ENCODE data around the gene ALDH1L1. TPM values are rescaled to one million over a fixed set of nuclear protein-coding genes. Genes with fewer than 3 reads are reported as not detected.

ALDH1L1 gene
- polyA plus RNA-seq, 2 donors = 3.6 to 5.0 TPM

GRCh38 chr3:126105691-126106187 is 74.6 kb downstream of the ALDH1L1 start:
- H3K36me3 ChIP-seq (ENCODE audit: control insufficient read depth in 2 of 2, insufficient read depth in 2 of 2, low read length in 1 of 2) = no peaks in the 10 kb centered on the region
- 87 to 95% methylated on average over 16 of the region's 16 CpGs for WGBS, 2 donors
- no peaks in the 10 kb centered on the region for H3K9me3 ChIP-seq (ENCODE audit: control insufficient read depth in 2 of 2, insufficient read depth in 1 of 2, low read depth in 1 of 2, low read length in 1 of 2)
- no peak overlapping the region for H3K27ac ChIP-seq (ENCODE audit: low read depth in 2 of 2, low read length in 1 of 2)
- peaks cover 5% of the 10 kb centered on the region in 2 donors for H3K4me1 ChIP-seq (ENCODE audit: control insufficient read depth in 2 of 2, insufficient read depth in 2 of 2, low read length in 1 of 2)
- no peaks in the 10 kb centered on the region for H3K27me3 ChIP-seq (ENCODE audit: control insufficient read depth in 1 of 2, insufficient read depth in 2 of 2, low read length in 2 of 2)
- H3K4me3 ChIP-seq (ENCODE audit: low read depth in 1 of 2, low read length in 2 of 2) = no peak overlapping the region

GRCh38 chr3:126104742-126105605 is 75.4 kb downstream of the ALDH1L1 start:
- Histone ChIP-seq H3K36me3 (ENCODE audit: control insufficient read depth in 2 of 2, insufficient read depth in 2 of 2, low read length in 1 of 2) (no peaks in the 10 kb centered on the region), H3K27me3 (ENCODE audit: control insufficient read depth in 1 of 2, insufficient read depth in 2 of 2, low read length in 2 of 2) (no peaks in the 10 kb centered on the region), H3K4me3 (ENCODE audit: low read depth in 1 of 2, low read length in 2 of 2) (no peak overlapping the region), H3K4me1 (ENCODE audit: control insufficient read depth in 2 of 2, insufficient read depth in 2 of 2, low read length in 1 of 2) (peaks cover 5% of the 10 kb centered on the region in 2 donors), H3K9me3 (ENCODE audit: control insufficient read depth in 2 of 2, insufficient read depth in 1 of 2, low read depth in 1 of 2, low read length in 1 of 2) (no peaks in the 10 kb centered on the region), H3K27ac (ENCODE audit: low read depth in 2 of 2, low read length in 1 of 2) (no peak overlapping the region)
- WGBS, 2 donors = 87 to 88% methylated on average over 13 to 15 of the region's 15 CpGs

- peaks cover 5% of the 10 kb centered on the region in 2 donors for H3K4me1 ChIP-seq (ENCODE audit: control insufficient read depth in 2 of 2, insufficient read depth in 2 of 2, low read length in 1 of 2)
- H3K9me3 ChIP-seq (ENCODE audit: control insufficient read depth in 2 of 2, insufficient read depth in 1 of 2, low read depth in 1 of 2, low read length in 1 of 2) = no peaks in the 10 kb centered on the region
- H3K27me3 ChIP-seq (ENCODE audit: control insufficient read depth in 1 of 2, insufficient read depth in 2 of 2, low read length in 2 of 2) = no peaks in the 10 kb centered on the region
- no peak overlapping the region for H3K4me3 ChIP-seq (ENCODE audit: low read depth in 1 of 2, low read length in 2 of 2)
- no peak overlapping the region for H3K27ac ChIP-seq (ENCODE audit: low read depth in 2 of 2, low read length in 1 of 2)
- H3K36me3 ChIP-seq (ENCODE audit: control insufficient read depth in 2 of 2, insufficient read depth in 2 of 2, low read length in 1 of 2) = no peaks in the 10 kb centered on the region
- 84 to 88% methylated on average over 7 of the region's 7 CpGs for WGBS, 2 donors
Measured at GRCh38 chr3:126104028-126104635, 76.3 kb downstream of the ALDH1L1 start.

- peaks cover 5% of the 10 kb centered on the region in 2 donors for H3K4me1 ChIP-seq (ENCODE audit: control insufficient read depth in 2 of 2, insufficient read depth in 2 of 2, low read length in 1 of 2)
- H3K27ac ChIP-seq (ENCODE audit: low read depth in 2 of 2, low read length in 1 of 2) = peak overlapping the region in 1 of 2 donors; percentile 43
- H3K4me3 ChIP-seq (ENCODE audit: low read depth in 1 of 2, low read length in 2 of 2) = no peak overlapping the region
- no peaks in the 10 kb centered on the region for H3K9me3 ChIP-seq (ENCODE audit: control insufficient read depth in 2 of 2, insufficient read depth in 1 of 2, low read depth in 1 of 2, low read length in 1 of 2)
- no peaks in the 10 kb centered on the region for H3K36me3 ChIP-seq (ENCODE audit: control insufficient read depth in 2 of 2, insufficient read depth in 2 of 2, low read length in 1 of 2)
- H3K27me3 ChIP-seq (ENCODE audit: control insufficient read depth in 1 of 2, insufficient read depth in 2 of 2, low read length in 2 of 2) = no peaks in the 10 kb centered on the region
- 74 to 87% methylated on average over 22 of the region's 22 CpGs for WGBS, 2 donors
Measured at GRCh38 chr3:126103121-126104027, 77.0 kb downstream of the ALDH1L1 start.

DNA sequence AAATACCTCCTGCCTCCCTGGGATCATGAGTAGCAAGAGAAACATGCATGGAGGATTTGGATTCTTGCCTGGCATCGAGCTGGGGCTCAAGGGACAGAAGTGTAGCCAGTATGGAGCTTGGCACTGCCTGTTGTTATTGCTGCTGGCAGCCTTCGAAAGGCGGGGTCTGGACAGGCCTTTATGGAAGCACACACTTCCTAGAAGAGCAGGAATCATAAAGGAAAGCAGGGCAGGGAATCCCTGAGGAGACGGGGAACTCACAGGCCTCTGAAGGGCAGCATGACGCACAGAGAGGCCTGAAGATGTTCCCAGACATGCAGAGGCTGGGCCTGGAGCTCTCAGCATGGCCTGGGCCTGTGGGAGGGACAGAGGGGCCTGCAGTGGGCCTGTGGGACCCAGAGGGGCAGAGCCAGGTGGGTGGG is 77.8 kb downstream of the ALDH1L1 start:
- WGBS, 2 donors = 25 to 43% methylated on average over 5 of the region's 5 CpGs
- Histone ChIP-seq H3K9me3 (ENCODE audit: control insufficient read depth in 2 of 2, insufficient read depth in 1 of 2, low read depth in 1 of 2, low read length in 1 of 2) (no peaks in the 10 kb centered on the region), H3K27me3 (ENCODE audit: control insufficient read depth in 1 of 2, insufficient read depth in 2 of 2, low read length in 2 of 2) (no peaks in the 10 kb centered on the region), H3K36me3 (ENCODE audit: control insufficient read depth in 2 of 2, insufficient read depth in 2 of 2, low read length in 1 of 2) (no peaks in the 10 kb centered on the region), H3K4me3 (ENCODE audit: low read depth in 1 of 2, low read length in 2 of 2) (no peak overlapping the region), H3K27ac (ENCODE audit: low read depth in 2 of 2, low read length in 1 of 2) (peak overlapping the region; percentile 1 to 43), H3K4me1 (ENCODE audit: control insufficient read depth in 2 of 2, insufficient read depth in 2 of 2, low read length in 1 of 2) (peaks cover 5% of the 10 kb centered on the region in 2 donors)

DNA sequence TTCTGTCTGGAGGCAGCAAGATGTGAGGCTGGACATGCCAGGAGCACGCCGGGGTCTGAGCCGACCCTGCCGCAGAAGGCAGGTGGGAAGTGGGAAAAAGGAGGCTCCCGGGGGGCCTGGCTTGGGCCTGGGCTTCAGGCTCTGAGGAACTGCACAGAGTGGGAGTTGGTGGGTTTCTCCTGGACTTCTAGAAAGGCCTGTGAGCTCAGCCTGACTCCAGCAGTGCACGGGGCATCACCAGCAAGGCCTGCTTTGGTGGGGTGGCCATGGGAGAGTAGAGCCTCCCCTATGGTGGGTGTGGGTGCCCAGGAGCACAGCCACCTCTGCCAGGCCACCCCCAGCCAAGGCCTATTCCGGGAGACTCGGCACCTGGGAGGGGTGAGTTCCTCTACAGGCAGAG is 78.4 kb downstream of the ALDH1L1 start:
- H3K27ac ChIP-seq (ENCODE audit: low read depth in 2 of 2, low read length in 1 of 2) = peak overlapping the region; percentile 9 to 18

GRCh38 chr3:126101521-126101982 is 78.8 kb downstream of the ALDH1L1 start:
- Histone ChIP-seq H3K27me3 (ENCODE audit: control insufficient read depth in 1 of 2, insufficient read depth in 2 of 2, low read length in 2 of 2) (no peaks in the 10 kb centered on the region), H3K4me1 (ENCODE audit: control insufficient read depth in 2 of 2, insufficient read depth in 2 of 2, low read length in 1 of 2) (peaks cover 5% of the 10 kb centered on the region in 2 donors), H3K36me3 (ENCODE audit: control insufficient read depth in 2 of 2, insufficient read depth in 2 of 2, low read length in 1 of 2) (no peaks in the 10 kb centered on the region), H3K4me3 (ENCODE audit: low read depth in 1 of 2, low read length in 2 of 2) (no peak overlapping the region), H3K9me3 (ENCODE audit: control insufficient read depth in 2 of 2, insufficient read depth in 1 of 2, low read depth in 1 of 2, low read length in 1 of 2) (no peaks in the 10 kb centered on the region), H3K27ac (ENCODE audit: low read depth in 2 of 2, low read length in 1 of 2) (no peak overlapping the region)
- WGBS, 2 donors = 81% methylated on average over 10 of the region's 10 CpGs

More for the DNA sequence above, 78.4 kb downstream of the ALDH1L1 start:
- Histone ChIP-seq H3K9me3 (ENCODE audit: control insufficient read depth in 2 of 2, insufficient read depth in 1 of 2, low read depth in 1 of 2, low read length in 1 of 2) (no peaks in the 10 kb centered on the region), H3K36me3 (ENCODE audit: control insufficient read depth in 2 of 2, insufficient read depth in 2 of 2, low read length in 1 of 2) (no peaks in the 10 kb centered on the region), H3K4me1 (ENCODE audit: control insufficient read depth in 2 of 2, insufficient read depth in 2 of 2, low read length in 1 of 2) (peaks cover 5% of the 10 kb centered on the region in 2 donors), H3K27me3 (ENCODE audit: control insufficient read depth in 1 of 2, insufficient read depth in 2 of 2, low read length in 2 of 2) (no peaks in the 10 kb centered on the region), H3K4me3 (ENCODE audit: low read depth in 1 of 2, low read length in 2 of 2) (no peak overlapping the region)
- WGBS, 2 donors = 77 to 83% methylated on average over 8 of the region's 8 CpGs

- no peaks in the 10 kb centered on the region for H3K36me3 ChIP-seq (ENCODE audit: control insufficient read depth in 2 of 2, insufficient read depth in 2 of 2, low read length in 1 of 2)
- H3K27ac ChIP-seq (ENCODE audit: low read depth in 2 of 2, low read length in 1 of 2) = no peak overlapping the region
- no peaks in the 10 kb centered on the region for H3K9me3 ChIP-seq (ENCODE audit: control insufficient read depth in 2 of 2, insufficient read depth in 1 of 2, low read depth in 1 of 2, low read length in 1 of 2)
- WGBS, 2 donors = 73 to 84% methylated on average over 18 of the region's 18 CpGs
- H3K4me1 ChIP-seq (ENCODE audit: control insufficient read depth in 2 of 2, insufficient read depth in 2 of 2, low read length in 1 of 2) = peaks cover 5% of the 10 kb centered on the region in 2 donors
- H3K27me3 ChIP-seq (ENCODE audit: control insufficient read depth in 1 of 2, insufficient read depth in 2 of 2, low read length in 2 of 2) = no peaks in the 10 kb centered on the region
- H3K4me3 ChIP-seq (ENCODE audit: low read depth in 1 of 2, low read length in 2 of 2) = no peak overlapping the region
Measured at GRCh38 chr3:126100634-126101301, 79.6 kb downstream of the ALDH1L1 start.

DNA sequence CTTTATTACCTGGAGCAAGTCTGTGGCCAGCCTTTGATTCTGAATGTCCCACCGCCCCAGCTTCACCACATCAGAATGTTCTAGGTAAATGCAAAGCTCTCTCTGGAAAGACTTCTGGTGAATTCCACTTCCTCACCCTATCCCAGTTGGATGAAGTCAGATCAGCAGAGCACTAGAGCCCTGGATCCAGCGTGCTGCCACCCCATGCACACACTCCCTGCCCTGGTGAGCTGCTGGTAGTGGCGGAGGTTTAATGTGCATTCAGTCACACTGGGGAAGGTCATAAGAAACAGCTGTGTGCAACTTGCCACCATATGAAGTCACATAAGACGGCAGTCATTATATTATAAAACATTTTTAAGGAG is 80.1 kb downstream of the ALDH1L1 start:
- WGBS, 2 donors = 85 to 87% methylated on average over 4 of the region's 4 CpGs

More for the DNA sequence above, 80.1 kb downstream of the ALDH1L1 start:
- Histone ChIP-seq H3K27ac (ENCODE audit: low read depth in 2 of 2, low read length in 1 of 2) (no peak overlapping the region), H3K27me3 (ENCODE audit: control insufficient read depth in 1 of 2, insufficient read depth in 2 of 2, low read length in 2 of 2) (no peaks in the 10 kb centered on the region), H3K4me3 (ENCODE audit: low read depth in 1 of 2, low read length in 2 of 2) (no peak overlapping the region), H3K9me3 (ENCODE audit: control insufficient read depth in 2 of 2, insufficient read depth in 1 of 2, low read depth in 1 of 2, low read length in 1 of 2) (no peaks in the 10 kb centered on the region), H3K36me3 (ENCODE audit: control insufficient read depth in 2 of 2, insufficient read depth in 2 of 2, low read length in 1 of 2) (no peaks in the 10 kb centered on the region), H3K4me1 (ENCODE audit: control insufficient read depth in 2 of 2, insufficient read depth in 2 of 2, low read length in 1 of 2) (peaks cover 5% of the 10 kb centered on the region in 2 donors)
